ENCODE measurements around the gene BPNT1. TPM values are rescaled to one million over a fixed set of nuclear protein-coding genes. Genes with fewer than 3 reads are reported as not detected.

The BPNT1 gene
- total RNA-seq, 1 experiment from 2014 or later, result 25.2 TPM

GRCh38 chr1:220046052-220046930, 43.3 kb downstream of the BPNT1 start, which contains the start of gene EPRS1:
EPRS1 (minus strand) TSS chr1:220046505; CDS start chr1:220046388, 117 bp downstream.
- H3K79me2 ChIP-seq (ENCODE audit: insufficient read depth, low read length), result peaks cover 49% of the 10 kb centered on the region
- intact Hi-C loops (cut with micrococcal nuclease), result loop anchor here (2.0 kb wide), 1 partner anchor 49 kb away; the partner anchor contains the start of gene IARS2
- H3K9me3 ChIP-seq (ENCODE audit: control insufficient read depth in 1 of 2, insufficient read depth in 1 of 2, low read depth in 1 of 2, low read length in 2 of 2), result no peaks in the 10 kb centered on the region
- CTCF ChIA-PET, result interaction anchor here (0.6 kb wide), 1 partner anchor 59 kb away, joined by 4 read pairs; no protein-coding TSS in a partner anchor
- H3K4me2 ChIP-seq (ENCODE audit: low read length), result peak within 1 kb of the TSS; percentile 69
- TSS peak; percentile 50 for BruUV-seq (replicated peaks)
- H3K27me3 ChIP-seq (ENCODE audit: insufficient read depth, low read length), result no peaks in the 10 kb centered on the region
- no peaks in the 10 kb centered on the region for H3K9me2 ChIP-seq (ENCODE audit: insufficient read depth)
- H3K36me3 ChIP-seq (ENCODE audit: control insufficient read depth in 1 of 2, insufficient read depth in 2 of 2, low read length in 2 of 2), result no peaks in the 10 kb centered on the region
- RAD21 ChIA-PET (ENCODE audit: low non-redundant PET in 1 of 2, low total read pairs in 2 of 2, uncharacterized antibody in 2 of 2, unreplicated experiment in 2 of 2), result no interaction called here
- H2AFZ ChIP-seq (ENCODE audit: low read depth, low read length, poor library complexity, severe bottlenecking), result peak within 1 kb of the TSS; percentile 94
- H3K9ac ChIP-seq (ENCODE audit: low read length), result peak within 1 kb of the TSS; percentile 74
- peak within 1 kb of the TSS; percentile 63 for H3K27ac ChIP-seq (ENCODE audit: low read depth, low read length)
- ATAC-seq (peak; percentile 98), DNase-seq (ENCODE audit: low read depth, low spot score) (peak; percentile 97)
- H3K4me3 ChIP-seq (replicated peaks in 1 of 2; ENCODE audit: low read depth in 1 of 2, low read length in 2 of 2), result peak within 1 kb of the TSS; percentile 91 to 98
- POLR2A ChIA-PET, result no interaction called here
- no peaks in the 10 kb centered on the region for H4K20me1 ChIP-seq (ENCODE audit: insufficient read depth)
- peaks cover 4 to 12% of the 10 kb centered on the region in 2 experiments; a peak in 3 of 4 replicates for H3K4me1 ChIP-seq (ENCODE audit: control insufficient read depth in 1 of 2, insufficient read depth in 2 of 2, low read length in 2 of 2)
- TF ChIP-seq FOSL1 (IDR thresholded peaks at IDR 0.05; ENCODE audit: low read depth), result peak; percentile 19; the same call in 1 of the 2 replicates
- TF ChIP-seq ZBTB33 (IDR thresholded peaks at IDR 0.05; ENCODE audit: extremely low read depth, insufficient replicate concordance, low read length), result peak; percentile 61
- 0 out of 2 replicates have a peak, but pooled peaks have one; percentile 14 for TF ChIP-seq CEBPB (IDR thresholded peaks at IDR 0.05; ENCODE audit: low read depth)
- peak; percentile 83 for TF ChIP-seq YY1 (IDR thresholded peaks at IDR 0.05; ENCODE audit: extremely low read depth, insufficient replicate concordance, low read depth, low read length)
- TF ChIP-seq ZNF274 (IDR thresholded peaks at IDR 0.05; ENCODE audit: low read depth, low read length), result no peak
- no peak for TF ChIP-seq EZH2phosphoT487 (IDR thresholded peaks at IDR 0.05; ENCODE audit: borderline replicate concordance)
- no peak; the same call in 1 of the 2 replicates for TF ChIP-seq JUND (IDR thresholded peaks at IDR 0.05)
- no peak for TF ChIP-seq POLR2A (IDR thresholded peaks at IDR 0.05; ENCODE audit: borderline replicate concordance, extremely low read depth, insufficient read depth, insufficient read length)
- TF ChIP-seq, protein P1, sequence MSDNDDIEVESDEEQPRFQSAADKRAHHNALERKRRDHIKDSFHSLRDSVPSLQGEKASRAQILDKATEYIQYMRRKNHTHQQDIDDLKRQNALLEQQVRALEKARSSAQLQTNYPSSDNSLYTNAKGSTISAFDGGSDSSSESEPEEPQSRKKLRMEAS (IDR thresholded peaks at IDR 0.05), result peak; percentile 97
- TF ChIP-seq, protein P2, sequence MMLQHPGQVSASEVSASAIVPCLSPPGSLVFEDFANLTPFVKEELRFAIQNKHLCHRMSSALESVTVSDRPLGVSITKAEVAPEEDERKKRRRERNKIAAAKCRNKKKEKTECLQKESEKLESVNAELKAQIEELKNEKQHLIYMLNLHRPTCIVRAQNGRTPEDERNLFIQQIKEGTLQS (IDR thresholded peaks at IDR 0.05), result no peak
- 0 out of 2 replicates have a peak, but pooled peaks have one; percentile 24 for TF ChIP-seq EGR1 (IDR thresholded peaks at IDR 0.05; ENCODE audit: low read depth)
- no peak for TF ChIP-seq ZFX (IDR thresholded peaks at IDR 0.05)
- TF ChIP-seq RAD21 (IDR thresholded peaks at IDR 0.05; ENCODE audit: low read depth), result peak; percentile 17; the same call in 1 of the 2 replicates
- peak; percentile 64 for TF ChIP-seq SRF (IDR thresholded peaks at IDR 0.05; ENCODE audit: low read depth)
- TF ChIP-seq SP1 (IDR thresholded peaks at IDR 0.05; ENCODE audit: low read depth), result peak; percentile 65
- no peak for TF ChIP-seq ELF1 (IDR thresholded peaks at IDR 0.05; ENCODE audit: borderline replicate concordance, low read depth)
- peak; percentile 93 for TF ChIP-seq CBX3 (IDR thresholded peaks at IDR 0.05; ENCODE audit: low read depth)
- peak; percentile 91 for TF ChIP-seq POLR2AphosphoS5 (IDR thresholded peaks at IDR 0.05; ENCODE audit: low read depth, low read length)
- TF ChIP-seq, protein P3, sequence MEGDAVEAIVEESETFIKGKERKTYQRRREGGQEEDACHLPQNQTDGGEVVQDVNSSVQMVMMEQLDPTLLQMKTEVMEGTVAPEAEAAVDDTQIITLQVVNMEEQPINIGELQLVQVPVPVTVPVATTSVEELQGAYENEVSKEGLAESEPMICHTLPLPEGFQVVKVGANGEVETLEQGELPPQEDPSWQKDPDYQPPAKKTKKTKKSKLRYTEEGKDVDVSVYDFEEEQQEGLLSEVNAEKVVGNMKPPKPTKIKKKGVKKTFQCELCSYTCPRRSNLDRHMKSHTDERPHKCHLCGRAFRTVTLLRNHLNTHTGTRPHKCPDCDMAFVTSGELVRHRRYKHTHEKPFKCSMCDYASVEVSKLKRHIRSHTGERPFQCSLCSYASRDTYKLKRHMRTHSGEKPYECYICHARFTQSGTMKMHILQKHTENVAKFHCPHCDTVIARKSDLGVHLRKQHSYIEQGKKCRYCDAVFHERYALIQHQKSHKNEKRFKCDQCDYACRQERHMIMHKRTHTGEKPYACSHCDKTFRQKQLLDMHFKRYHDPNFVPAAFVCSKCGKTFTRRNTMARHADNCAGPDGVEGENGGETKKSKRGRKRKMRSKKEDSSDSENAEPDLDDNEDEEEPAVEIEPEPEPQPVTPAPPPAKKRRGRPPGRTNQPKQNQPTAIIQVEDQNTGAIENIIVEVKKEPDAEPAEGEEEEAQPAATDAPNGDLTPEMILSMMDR (IDR thresholded peaks at IDR 0.05 in 2 of 3, conservative IDR thresholded peaks at IDR 0.05 in 1 of 3; ENCODE audit: borderline replicate concordance in 1 of 3, insufficient read depth in 1 of 3, low read depth in 2 of 3, low read length in 2 of 3), result peak; percentile 3 to 61 (median 42); a peak in 4 of 6 replicates
